DMS153 treated with DMSO at 0.1 percent for 48 hours (cell line): ENCODE measurements around the gene L1CAM.

Source experiments
- DNase-seq: peaks from one replicate; lab custom pipeline; 2025; ENCODE audit not compliant: unreplicated experiment; lab: John Stamatoyannopoulos, UW

L1CAM gene

DNA sequence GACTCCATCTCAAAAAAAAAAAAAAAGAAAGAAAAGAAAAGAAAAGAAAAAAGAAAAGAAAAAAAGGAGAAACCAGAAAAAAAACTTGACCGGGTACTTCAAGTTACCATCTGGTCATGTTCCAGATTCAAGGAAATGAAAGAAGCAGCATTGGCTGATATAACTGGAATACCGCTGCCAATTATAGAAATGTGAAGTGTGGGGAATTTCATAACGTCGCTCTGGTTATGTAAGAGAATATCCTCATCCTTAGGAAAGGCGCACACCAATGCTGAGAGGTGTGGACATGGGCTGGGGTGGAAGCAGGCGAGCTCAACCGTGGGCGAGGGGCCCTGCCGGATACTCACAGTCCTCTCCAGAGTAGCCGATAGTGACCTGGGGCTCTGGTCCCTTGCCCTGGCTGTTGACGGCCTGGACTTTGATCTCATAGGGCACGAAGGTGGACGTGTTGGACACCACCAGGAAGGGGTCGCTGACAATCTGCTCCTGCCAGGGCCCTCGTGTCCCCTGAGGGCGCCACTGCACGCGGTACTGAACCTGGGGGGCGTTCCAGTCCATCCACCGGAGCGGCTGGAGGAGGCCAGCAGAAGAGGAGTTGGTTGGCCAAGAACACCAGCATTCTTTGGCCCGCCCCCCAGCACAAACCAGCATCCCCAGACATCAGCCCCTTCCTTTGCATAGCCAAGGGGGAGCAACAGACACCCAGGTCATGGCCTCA lies 19.5 kb downstream of the L1CAM start:
- DNase-seq, result no peak

DNA sequence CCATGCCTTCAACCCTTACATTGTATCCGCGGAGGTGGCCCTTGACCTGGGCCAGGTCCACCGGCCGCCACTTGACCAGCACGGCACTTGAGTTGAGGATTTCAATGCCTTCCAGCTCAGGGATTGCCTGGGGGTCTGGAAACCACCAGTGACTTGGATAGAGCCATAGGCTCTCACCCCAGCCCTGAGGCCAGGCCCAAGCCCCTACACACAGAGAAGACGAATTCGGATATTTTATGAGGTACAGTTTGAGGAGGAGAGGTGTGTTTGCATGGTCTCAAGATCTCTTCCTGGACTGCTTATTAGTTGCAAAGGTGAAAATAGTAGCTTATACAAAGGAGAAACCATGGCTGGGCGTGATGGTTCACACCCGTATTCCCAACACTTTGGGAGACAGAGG lies 20.3 kb downstream of the L1CAM start:
- DNase-seq, result no peak

DNA sequence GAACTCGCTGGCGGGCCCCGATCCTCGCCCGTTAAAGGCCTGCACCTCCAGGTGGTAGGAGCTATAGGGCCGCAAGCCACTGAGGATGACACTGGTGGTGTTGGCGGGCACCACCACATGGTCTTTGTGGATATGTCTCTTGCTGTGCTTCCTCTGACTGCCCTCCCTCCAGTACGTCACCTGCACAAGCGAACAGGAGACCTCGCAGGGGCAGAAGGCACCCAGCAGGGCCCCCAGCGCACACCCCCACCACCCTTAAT lies 20.7 kb downstream of the L1CAM start:
- DNase-seq, result no peak

DNA sequence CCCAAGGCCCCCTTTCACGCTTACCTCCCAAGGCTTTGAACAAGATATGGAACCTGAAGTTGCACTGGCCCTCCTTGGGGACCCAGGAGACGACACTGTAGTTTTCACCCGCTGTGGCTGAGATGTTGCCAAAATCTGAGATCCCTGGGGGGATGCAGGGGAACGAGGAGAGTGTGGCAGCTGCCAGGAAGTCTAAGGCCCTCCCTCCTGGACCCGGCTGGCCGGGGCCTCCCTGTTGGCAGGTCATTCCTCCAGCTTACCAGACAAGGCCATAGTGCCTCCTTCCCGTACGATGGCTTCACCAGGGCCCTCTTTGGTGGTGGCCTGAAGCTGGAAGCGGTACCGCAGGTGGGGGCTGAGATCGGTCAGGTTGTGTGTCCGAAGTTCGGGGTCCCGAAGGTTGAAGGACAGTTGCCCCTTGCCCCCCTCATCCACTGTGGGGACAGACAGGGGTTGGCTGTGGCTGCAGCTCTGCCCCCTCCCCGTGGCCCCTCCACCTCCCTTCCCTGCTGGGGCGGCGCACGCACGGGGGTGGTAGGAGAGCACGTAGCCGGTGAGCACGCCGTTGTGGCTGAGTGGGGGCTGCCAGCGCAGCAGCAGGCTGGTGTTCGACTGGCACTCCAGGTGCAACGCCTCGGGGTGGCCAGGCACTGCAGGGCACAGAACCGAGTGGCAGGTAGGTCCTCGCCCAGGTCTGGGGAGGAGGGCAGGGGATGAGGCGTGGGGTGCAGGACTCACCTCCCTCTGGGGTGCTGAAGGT lies 21.2 kb downstream of the L1CAM start:
- DNase-seq, result no peak

DNA sequence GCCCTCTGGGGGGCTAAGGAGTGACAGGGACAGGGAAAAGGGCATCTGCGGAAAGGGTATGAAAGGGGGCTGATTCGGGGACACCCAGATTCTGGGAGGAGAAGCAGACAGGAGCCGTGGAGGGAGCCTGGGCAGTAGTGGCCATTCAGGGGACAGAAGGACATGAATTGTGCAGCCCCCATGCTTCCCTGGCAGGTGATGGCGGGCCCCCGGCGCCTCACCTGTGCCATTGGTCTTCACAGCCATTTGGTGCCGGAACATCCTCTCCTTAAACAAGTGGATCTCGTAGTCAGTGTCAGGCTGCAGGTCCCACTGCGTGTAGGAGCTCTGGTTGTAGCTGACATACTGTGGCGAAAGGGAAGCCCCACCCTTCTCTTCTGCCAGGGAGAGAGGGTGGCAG lies 21.9 kb downstream of the L1CAM start:
- DNase-seq, result no peak

DNA sequence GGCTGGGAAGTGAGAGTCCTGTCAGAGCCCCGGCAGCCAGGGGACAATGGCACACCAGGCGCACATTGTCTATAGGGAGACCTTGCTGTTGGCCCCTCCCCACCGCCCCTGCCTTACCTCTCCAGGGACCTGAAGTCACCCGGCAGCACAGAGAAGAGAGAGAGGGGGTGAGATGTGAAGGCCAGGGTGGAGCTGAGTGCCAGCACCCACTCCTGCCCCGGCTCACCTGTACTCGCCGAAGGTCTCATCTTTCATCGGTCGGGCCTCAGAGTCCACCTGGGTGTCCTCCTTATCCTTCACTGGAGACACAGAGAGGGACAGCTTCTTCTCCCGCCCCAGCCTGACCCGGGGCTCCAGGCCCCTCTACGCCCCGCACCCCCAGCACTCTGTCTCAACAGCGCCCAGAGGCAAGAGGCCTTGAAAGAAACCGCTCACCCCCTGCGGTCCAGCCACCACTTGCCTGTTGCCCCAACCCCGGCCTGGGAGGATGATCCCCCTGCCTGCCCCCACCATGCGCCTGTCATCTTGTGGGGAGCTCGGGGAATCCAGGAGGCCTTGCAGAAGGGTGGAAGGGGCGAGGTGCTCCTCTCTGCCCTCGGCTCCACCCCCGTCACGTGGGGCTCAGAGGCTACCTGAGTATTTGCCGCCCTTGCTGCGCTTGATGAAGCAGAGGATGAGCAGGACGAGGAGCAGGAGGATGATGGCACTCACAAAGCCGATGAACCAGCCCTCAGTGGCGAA lies 22.6 kb downstream of the L1CAM start:
- DNase-seq, result no peak

DNA sequence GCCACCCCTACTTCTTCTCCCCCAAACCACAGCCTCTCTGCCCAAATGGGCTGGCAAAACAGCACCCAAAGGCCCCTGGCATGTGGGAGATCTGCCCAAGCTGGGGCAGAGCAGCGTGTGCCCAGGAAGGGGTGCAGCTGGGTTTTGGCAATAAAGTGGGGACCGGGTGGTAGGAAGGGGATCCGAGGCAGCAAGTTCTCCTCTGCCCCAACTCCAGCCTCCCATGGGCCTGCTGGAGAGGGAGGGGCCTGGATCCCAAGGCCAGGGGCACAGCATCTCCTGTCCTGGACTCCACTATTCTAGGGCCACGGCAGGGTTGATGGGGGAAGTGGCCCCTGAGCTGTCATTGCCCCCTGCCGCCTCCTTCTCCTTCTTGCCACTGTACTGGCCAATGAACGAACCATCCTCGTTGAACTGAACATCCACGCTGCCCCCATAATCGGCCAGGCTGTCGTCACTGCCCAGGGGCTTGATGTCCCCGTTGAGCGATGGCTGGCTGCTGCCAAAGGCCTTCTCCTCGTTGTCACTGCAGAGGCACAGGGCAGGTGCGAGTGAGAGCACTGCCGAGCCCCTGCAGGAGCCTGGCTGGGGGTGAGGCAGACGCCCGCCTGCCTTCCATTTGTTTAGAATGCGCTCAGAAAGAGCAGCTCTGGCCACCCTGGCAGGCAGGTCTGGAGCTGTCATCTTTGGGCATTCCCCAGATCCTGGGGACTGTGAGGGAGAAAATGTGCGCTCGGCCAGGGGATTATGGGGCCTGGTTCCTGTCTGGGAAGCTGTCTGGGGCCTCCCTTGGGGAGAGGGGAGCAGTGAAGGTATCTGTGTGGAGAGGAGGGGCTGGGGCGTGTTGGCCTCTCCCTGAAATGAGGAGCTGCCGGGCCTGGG lies 23.4 kb downstream of the L1CAM start:
- DNase-seq, result no peak

DNA sequence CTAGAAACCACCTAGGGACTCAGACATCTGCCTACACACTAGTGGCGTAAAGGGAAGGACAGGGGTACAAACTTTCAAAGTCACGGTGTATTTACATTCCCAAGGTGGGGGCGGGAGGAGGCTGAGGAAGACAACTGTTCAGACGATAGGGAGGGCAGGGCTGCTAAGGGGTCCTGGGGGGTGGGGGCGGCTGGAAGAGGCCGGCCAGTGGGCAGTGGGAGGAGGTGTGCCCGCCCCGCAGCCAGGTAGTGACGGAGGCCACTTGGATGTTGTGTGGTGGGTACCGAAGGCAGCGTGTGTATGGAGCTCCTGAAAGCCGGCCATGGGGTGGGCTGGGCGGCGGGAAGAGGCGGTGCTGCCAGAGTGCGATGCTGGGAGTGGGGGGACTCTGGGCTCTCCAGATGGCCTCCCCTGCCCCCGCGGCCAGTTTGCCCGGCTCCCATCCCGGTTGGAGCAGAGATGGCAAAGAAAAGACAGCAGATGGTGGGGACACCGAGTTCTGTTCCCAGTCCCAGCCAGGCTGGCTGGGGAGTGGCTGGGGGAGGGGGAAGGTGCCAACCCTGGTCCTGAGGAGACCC lies 24.2 kb downstream of the L1CAM start:
- no peak for DNase-seq

DNA sequence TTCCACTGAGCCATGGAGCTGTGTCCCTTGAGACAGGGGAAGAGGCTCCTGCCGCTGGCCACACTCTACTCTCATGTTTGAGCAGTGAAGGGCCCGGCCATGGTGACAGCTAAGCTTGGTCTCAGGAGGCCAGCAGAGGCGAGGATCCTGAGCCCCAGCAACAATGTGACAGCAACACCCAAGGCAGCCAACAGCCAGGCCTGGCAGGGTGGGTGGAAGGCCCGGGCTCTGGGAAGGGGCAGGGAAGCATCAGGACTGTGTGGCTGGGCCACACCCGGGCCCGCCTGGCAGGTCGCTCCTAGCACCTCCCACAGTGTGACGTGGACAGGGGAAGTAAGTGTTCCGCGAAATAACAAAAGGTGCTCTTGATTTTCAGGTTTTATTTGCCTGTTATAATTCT lies 24.8 kb downstream of the L1CAM start:
- DNase-seq, result no peak

DNA sequence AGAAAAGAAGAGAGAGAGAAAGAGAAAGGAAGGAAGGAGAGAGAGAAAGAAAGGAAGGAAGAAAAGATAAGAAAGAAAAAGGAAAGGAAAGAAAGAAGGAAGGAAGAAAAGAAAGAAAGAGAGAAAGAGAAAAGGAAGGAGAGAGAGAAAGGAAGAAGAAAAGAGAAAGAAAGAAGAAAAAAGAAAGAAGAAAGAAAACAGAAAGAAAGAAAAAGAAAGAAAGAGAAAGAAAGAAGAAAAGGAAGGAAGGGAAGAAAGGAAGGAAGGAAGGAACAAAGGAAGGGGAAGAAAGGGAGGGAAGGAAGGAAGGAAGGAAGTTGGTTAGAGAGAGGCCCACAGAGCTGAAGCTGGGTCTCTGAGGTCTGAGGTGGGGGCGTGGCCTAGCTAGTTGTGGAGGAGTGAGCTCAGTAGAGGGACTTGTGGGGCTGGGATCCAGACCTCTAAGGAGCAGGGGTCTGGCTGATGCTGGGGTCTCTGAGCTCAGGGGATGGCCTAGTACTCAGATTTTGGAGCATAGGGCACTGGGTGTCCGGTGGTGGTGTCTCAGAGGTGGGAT lies 28.5 kb downstream of the L1CAM start:
- no peak for DNase-seq

DNA sequence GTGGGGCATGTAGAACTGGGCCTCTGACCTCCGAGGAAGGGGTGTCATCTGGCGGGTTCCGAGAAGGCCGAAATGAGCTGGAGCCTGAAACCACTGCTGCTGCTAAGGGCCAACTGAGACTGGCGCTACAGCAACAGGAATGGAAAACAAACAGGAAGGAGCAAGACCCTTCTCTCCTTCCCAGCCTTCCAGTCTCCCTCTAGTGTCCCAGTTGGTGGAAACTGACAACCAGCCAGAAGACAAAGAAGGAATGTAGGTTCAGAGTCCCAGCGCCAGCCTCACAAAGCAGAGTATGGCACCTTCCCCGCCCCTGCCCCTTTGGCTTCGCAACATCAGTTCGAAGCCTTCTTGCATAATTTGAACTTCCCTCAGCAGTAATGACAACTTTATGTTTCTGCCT lies 31.3 kb downstream of the L1CAM start:
- DNase-seq, result no peak

DNA sequence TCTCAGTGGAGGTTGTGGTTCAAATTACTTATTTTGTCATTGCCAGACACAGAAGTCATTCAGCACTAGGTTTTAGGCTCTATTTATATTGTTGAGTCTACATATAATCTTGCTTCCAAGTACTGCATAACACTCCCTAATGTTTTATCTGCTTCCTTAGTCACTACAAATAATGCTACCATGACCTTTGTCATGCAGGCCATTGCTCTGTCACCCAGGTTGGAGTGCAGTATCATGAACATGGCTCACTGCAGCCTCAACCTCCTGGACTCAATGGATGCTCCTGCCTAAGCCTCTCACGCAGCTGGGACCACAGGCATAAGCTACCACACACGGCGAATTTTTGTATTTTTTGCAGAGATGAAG lies 32.1 kb downstream of the L1CAM start:
- DNase-seq, result no peak

DNA sequence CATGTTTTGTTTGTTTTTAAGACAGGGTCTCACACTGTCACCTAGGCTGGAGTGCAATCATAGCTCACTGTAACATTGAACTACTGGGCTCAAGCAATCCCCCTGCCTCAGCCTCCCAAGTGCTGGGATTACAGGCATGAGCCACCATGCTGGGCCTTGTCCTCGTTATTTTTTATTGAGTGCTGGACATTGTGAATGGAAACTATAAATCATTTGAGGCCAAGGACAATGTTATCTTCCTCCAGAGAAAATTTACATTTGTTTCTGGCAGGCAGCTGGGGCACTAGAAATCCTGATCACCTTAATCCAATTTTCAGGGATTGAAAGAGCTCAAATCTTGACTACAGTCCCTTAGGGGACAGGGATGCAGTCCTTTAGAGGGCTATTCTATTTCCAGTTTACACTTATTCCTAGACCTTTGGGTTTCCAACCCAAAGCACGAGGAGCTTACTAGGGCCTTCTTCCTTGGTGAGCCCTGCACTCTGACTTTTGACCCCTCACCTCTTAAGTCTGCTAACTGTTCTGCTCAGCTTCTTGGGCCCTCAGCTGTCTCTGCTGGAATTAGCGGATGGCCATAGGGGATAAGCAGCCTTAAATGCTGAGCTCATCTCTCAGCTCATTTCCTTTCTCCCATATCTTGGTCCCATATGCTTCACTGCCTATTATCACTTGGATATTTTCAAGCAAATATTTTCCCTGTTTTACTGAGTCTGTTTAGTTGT lies 32.6 kb downstream of the L1CAM start:
- DNase-seq, result no peak

DNA sequence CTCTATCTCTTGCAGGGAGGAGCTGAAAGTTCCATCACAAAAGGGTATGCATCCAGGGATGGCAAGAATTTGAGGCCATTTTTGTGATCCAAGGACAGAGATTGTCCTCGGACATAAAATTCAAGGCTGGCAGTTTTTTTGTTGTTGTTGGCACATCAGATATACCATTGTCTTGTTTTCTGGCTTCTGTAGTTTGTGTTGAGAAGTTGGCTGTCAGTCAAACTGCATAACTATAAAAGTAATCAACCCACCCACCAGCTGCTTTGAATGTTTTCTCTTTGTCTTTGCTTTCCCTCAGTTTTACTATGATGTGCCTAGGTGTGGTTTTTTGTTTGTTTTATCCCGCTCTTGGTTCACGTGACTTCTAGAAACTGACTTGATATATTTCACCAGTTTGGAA lies 34.0 kb downstream of the L1CAM start:
- no peak for DNase-seq

DNA sequence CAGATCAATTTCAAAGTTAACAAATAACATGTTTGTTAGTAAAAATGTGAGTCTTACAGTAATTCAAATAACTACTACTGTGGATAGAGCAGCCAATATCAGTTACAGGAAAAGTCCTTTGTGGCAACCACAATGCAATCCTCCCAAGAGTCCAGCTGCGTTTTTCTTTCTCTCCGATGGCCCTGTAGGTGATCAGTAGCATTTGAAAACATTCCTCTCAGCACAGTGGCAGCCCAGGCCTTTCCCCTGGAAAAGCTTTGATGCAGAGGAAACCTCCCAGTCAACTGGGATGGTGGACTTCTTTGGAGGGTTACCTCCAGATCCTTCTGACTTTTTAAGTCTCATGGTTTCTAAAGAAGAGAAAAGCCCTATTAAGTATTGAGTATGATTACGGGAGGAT lies 37.6 kb downstream of the L1CAM start:
- DNase-seq, result no peak

DNA sequence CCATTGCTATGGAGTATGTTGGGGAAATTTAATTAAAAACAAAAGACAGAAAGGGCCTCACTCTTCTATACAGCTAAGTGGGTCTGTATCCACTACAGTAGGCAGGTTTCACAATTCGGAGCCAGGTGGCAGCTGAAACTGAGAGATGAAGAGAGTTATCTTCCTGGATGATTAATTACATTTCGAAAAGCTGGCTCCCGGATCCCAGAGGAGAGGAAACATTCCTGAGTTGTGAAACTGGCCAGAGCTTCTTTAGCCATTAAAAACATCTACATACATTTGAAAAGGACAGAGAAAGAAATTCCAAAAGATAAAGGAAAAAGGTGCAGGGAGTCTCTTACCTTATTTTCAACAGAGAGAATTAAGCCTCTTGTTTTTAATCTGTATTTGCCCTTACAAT lies 40.1 kb downstream of the L1CAM start:
- DNase-seq, result no peak

DNA sequence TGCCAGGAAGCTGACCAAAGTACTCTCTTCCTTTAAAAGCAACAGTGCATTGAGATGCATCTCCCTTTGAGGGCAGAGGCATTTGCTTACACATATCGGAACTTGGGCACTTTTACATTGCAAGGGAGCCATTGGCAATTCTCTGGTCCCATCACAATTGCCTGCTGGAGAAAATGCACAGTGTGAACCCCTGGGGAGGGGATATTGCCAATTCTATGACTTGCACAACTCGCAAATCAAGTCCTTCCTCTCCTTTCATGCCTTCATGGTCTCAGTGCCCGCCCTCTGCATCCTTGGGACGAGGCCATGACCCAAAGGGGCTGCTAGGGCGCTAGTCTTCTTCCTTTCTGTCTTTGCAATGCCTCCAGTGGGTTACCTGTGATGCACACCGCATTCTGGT lies 40.8 kb downstream of the L1CAM start:
- no peak for DNase-seq

DNA sequence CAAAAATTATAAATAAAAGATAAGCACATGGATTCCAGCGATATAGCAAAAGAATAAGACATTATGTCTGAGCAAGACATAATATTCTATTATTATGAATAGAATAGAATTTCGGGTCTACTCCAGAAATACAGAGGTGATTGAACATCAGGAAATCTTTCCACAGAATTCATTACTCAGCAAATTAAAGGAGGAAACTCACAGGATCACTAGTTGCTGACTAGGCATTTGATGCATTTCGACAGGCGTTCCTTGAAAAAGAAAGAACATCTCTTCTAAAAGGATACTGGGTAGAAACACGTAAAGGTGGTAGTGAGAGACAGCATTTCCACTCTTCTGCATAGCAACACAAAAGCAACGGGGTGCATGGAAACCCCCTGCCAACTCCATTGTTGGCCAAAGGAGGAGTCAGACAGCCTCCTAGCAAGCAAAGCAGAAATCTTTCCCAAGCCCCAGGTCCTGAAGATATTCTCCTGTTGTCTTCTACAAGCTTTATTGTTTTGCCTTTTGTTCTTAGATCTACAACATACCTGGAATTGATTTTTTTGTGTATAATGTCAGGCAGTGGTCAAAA lies 41.4 kb downstream of the L1CAM start:
- no peak for DNase-seq

DNA sequence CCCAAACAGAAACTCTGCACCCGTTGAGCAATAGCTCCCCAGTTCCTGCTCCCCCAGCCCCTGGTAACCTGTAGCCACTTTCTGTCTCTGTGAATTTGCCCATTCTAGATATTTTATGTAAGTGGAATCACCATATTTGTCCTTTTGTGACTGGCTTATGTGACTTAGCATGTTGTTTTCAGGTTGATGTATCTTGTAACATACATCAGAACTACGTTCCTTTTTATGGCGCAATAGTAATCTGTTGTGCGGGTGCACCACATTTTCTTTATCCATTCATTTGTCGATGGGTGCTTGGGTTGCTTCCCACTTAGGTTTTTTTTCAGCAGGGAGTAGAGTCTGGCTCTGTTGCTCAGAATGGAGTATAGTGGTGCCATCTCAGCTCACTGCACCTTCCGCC lies 49.1 kb downstream of the L1CAM start:
- DNase-seq, result no peak

DNA sequence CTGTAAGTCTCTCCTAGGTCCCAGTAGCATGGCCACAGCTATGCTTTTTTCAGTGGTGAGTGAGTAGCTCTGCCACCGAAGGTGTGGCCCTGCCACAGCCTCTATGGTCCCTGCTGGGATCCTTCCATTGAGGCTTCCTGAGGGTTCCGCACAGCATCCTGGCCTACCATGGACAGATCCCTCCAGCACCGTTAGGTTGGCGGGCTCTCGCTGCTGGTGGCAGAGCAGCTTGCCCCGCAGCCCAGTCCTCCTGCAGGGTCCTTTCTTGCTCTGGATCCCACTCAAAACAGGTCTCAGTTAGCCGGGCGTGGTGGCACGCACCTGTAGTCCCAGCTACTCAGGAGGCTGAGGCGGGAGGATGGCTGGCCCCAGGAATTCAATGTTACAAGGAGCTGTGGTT lies 53.2 kb downstream of the L1CAM start:
- DNase-seq, result no peak
